HepG2 (cell line): ENCODE results near the gene ZFAND2B. TPM values are rescaled to one million over a fixed set of nuclear protein-coding genes. Genes with fewer than 3 reads are reported as not detected.

ENCODE experiments used
- ATAC-seq: fragments of 200-7000 bp; cut with Tn5 transposase; 3 replicates; pipeline ENCODE4 v1.9.1; 2020; ENCODE audit warnings: mild to moderate bottlenecking, moderate library complexity
- BruUV-seq: library from RNA; stranded (reverse); fragments of 400-500 nt; replicated peaks from 2 replicates; lab custom pipeline; 2021; lab: Mats Ljungman, UMichigan
- CTCF ChIA-PET: fragments of 300-600 bp; formaldehyde crosslinking; extraction: SDS; loops from one replicate; lab custom pipeline; 2021; ENCODE audit warnings: low total read pairs, inconsistent platforms, low intra/inter-chr PET ratio; lab: Yijun Ruan, JAX
- POLR2A ChIA-PET: fragments of 350-600 bp; sonication (Branson Sonifier 250); formaldehyde crosslinking; loops from one replicate; lab custom pipeline; 2020; ENCODE audit warnings: antibody characterized with exemption, inconsistent platforms; lab: Yijun Ruan, JAX
- DNase-seq: peaks from one replicate; pipeline ENCODE4 v3.0.0-alpha.2; 2015; ENCODE audit warnings: low spot score
- FAIRE-seq: peaks from 3 replicates; lab custom pipeline; 2011; peaks lifted over from hg19 to GRCh38; lab: Jason Lieb, UNC
- H2AFZ ChIP-seq: one replicate; pipeline ENCODE4 v1.6.1; 2011; ENCODE audit warnings: low read length, inconsistent platforms
- H3K27ac ChIP-seq: fragments of 300-600 bp; 3 replicates; pipeline ENCODE4 v1.8.0; 2011; ENCODE audit warnings: mixed run types, mild to moderate bottlenecking, mixed read lengths, low read length, inconsistent platforms; ENCODE audit not compliant: insufficient read depth; ENCODE audit errors: extremely low read length
- H3K27me3 ChIP-seq, 2 experiments: fragments of 200-600 bp in 1 of 2; 2 replicates in 1 of 2; 3 replicates in 1 of 2; pipeline versions ENCODE4 v1.6.0 to v1.8.0; 2011; ENCODE audit warnings: low read length in 2 of 2, mild to moderate bottlenecking in 2 of 2, moderate library complexity in 2 of 2, inconsistent platforms in 1 of 2; ENCODE audit not compliant: insufficient read depth in 2 of 2, control insufficient read depth in 1 of 2
- H3K36me3 ChIP-seq, 2 experiments: fragments of 200-600 bp in 1 of 2; replicated peaks in 1 of 2; 2 replicates in 1 of 2; 3 replicates in 1 of 2; pipeline versions ENCODE4 v1.5.1 to v1.8.0; 2011; ENCODE audit warnings: low read length in 2 of 2, inconsistent platforms in 1 of 2; ENCODE audit not compliant: insufficient read depth in 2 of 2, control insufficient read depth in 1 of 2
- H3K4me1 ChIP-seq: 2 replicates; pipeline ENCODE4 v1.5.1; 2012; ENCODE audit warnings: low read length, inconsistent platforms; ENCODE audit not compliant: insufficient read depth
- H3K4me2 ChIP-seq: 2 replicates; pipeline ENCODE4 v1.6.0; 2011; ENCODE audit warnings: low read depth, low read length, inconsistent platforms
- H3K4me3 ChIP-seq, 3 experiments: fragments of 200-600 bp in 1 of 3; sonication (generic), shearing (Covaris generic) in 1 of 3; replicated peaks in 1 of 3; 2 replicates each; pipeline ENCODE4 v1.5.1; 2011 to 2016; ENCODE audit warnings: low read length in 3 of 3, inconsistent platforms in 2 of 3, low read depth in 2 of 3, mild to moderate bottlenecking in 2 of 3, control low read depth in 1 of 3, mixed read lengths in 1 of 3; ENCODE audit not compliant: insufficient read depth in 1 of 3
- H3K79me2 ChIP-seq: one replicate; pipeline ENCODE4 v1.6.1; 2011; ENCODE audit warnings: low read length, inconsistent platforms; ENCODE audit not compliant: insufficient read depth
- H3K9ac ChIP-seq: 2 replicates; pipeline ENCODE4 v1.6.0; 2011; ENCODE audit warnings: mild to moderate bottlenecking, low read depth, low read length, inconsistent platforms; ENCODE audit not compliant: insufficient read depth
- H3K9me3 ChIP-seq: 2 replicates; pipeline ENCODE4 v1.5.1; 2012; ENCODE audit warnings: mild to moderate bottlenecking, low read length
- H4K20me1 ChIP-seq: 2 replicates; pipeline ENCODE4 v1.6.0; 2011; ENCODE audit warnings: inconsistent platforms, mild to moderate bottlenecking, low read length, moderate library complexity; ENCODE audit not compliant: insufficient read depth
- AHDC1 ChIP-seq: sonication (generic); formaldehyde crosslinking; IDR thresholded peaks from 2 replicates; pipeline ENCODE4 v1.5.1; 2020; ENCODE audit warnings: mild to moderate bottlenecking, missing genetic modification reagents, borderline replicate concordance
- CERS6 ChIP-seq: sonication (generic); formaldehyde crosslinking; IDR thresholded peaks from 2 replicates; pipeline ENCODE4 v1.5.0; 2020; ENCODE audit warnings: missing genetic modification reagents
- EED ChIP-seq: sonication (generic); formaldehyde crosslinking; IDR thresholded peaks from 2 replicates; pipeline ENCODE4 v1.5.0; 2020; ENCODE audit warnings: mild to moderate bottlenecking, missing genetic modification reagents
- GLI4 ChIP-seq: sonication (generic); formaldehyde crosslinking; IDR thresholded peaks from 2 replicates; pipeline ENCODE4 v1.5.1; 2020; ENCODE audit warnings: missing genetic modification reagents, mild to moderate bottlenecking, moderate library complexity, borderline replicate concordance
- HNRNPH1 ChIP-seq: fragments of 200-400 bp; formaldehyde crosslinking; optimal IDR thresholded peaks from 2 replicates; pipeline ENCODE3; 2017; ENCODE audit warnings: mild to moderate bottlenecking, low read depth, low read length
- KAT7 ChIP-seq: IDR thresholded peaks from 2 replicates; pipeline ENCODE4 v1.6.1; 2018; ENCODE audit warnings: borderline replicate concordance, missing compliant biosample characterization
- MAZ ChIP-seq, 2 experiments: sonication (generic) in 1 of 2; formaldehyde crosslinking in 1 of 2; IDR thresholded peaks; 2 replicates each; pipeline versions ENCODE4 v1.5.0 to v1.6.1; 2012 to 2020; ENCODE audit warnings: low read depth in 2 of 2, mild to moderate bottlenecking in 2 of 2, borderline replicate concordance in 1 of 2, improper control_type of control experiment in 1 of 2, low read length in 1 of 2, missing genetic modification reagents in 1 of 2, moderate library complexity in 1 of 2
- PAWR ChIP-seq: sonication (generic); formaldehyde crosslinking; IDR thresholded peaks from 2 replicates; pipeline ENCODE4 v1.4.0; 2020; ENCODE audit warnings: missing genetic modification reagents, mild to moderate bottlenecking, borderline replicate concordance
- PAX8 ChIP-seq: sonication (generic); formaldehyde crosslinking; IDR thresholded peaks from 2 replicates; pipeline ENCODE4 v1.8.0; 2022; ENCODE audit warnings: mild to moderate bottlenecking, missing genetic modification reagents, borderline replicate concordance
- SUZ12 ChIP-seq: fragments of 150-350 bp; IDR thresholded peaks from 2 replicates; pipeline ENCODE4 v1.6.1; 2014; ENCODE audit warnings: low read depth, low read length
- ZNF337 ChIP-seq: sonication (generic); formaldehyde crosslinking; IDR thresholded peaks from 2 replicates; pipeline ENCODE4 v1.5.1; 2020; ENCODE audit warnings: missing genetic modification reagents, low read depth, mild to moderate bottlenecking, borderline replicate concordance
- ZNF484 ChIP-seq: sonication (generic); formaldehyde crosslinking; IDR thresholded peaks from 2 replicates; pipeline ENCODE4 v1.5.1; 2020; ENCODE audit warnings: mild to moderate bottlenecking, low read depth, missing genetic modification reagents, borderline replicate concordance
- ZNF605 ChIP-seq: sonication (generic); formaldehyde crosslinking; IDR thresholded peaks from 2 replicates; pipeline ENCODE4 v1.8.0; 2022; ENCODE audit warnings: mild to moderate bottlenecking, missing genetic modification reagents
- ZNF775 ChIP-seq: sonication (generic); formaldehyde crosslinking; IDR thresholded peaks from 2 replicates; pipeline ENCODE4 v1.4.0; 2020; ENCODE audit warnings: missing genetic modification reagents, mild to moderate bottlenecking, moderate library complexity, borderline replicate concordance
- WGBS: methylation state at CpG from one replicate; pipeline ENCODE4 v1.1.6; 2017; ENCODE audit warnings: low lambda C conversion rate; 5-methylcytosine and 5-hydroxymethylcytosine counted together
- in situ Hi-C: cut with HindIII; loops from 2 replicates; pipeline ENCODE4 v1.10.0; 2017; ENCODE audit warnings: low pct_unique_long_range_greater_than_20kb; ENCODE audit not compliant: extremely low pct_ligation_motif_present
- intact Hi-C: fragments of 100-400 bp; cut with micrococcal nuclease; formaldehyde crosslinking; loops from one replicate; pipeline ENCODE4 v1.10.0; 2022; ENCODE audit not compliant: unreplicated experiment
- polyA plus RNA-seq, 8 experiments: library from polyadenylated mRNA; depleted of rRNA in 3 of 8; stranded (reverse) in 7 of 8; unstranded in 1 of 8; fragments of >200 nt; fragmentation: Illumina TruSeq in 4 of 8; extraction: Trizol in 4 of 8; gene quantifications; 2 replicates each; pipeline versions ENCODE4 v1.2.1 to v1.2.3, GENCODE V29; 2011 to 2016; ENCODE audit warnings: low read depth in 4 of 8, missing spikeins in 1 of 8, mixed read lengths in 1 of 8; ENCODE audit not compliant: insufficient read depth in 1 of 8
- total RNA-seq, 5 experiments: library from RNA; depleted of rRNA; stranded (reverse); fragments of >200 nt; fragmentation: Illumina TruSeq; extraction: Trizol; gene quantifications; 2 replicates each; pipeline ENCODE4 v1.2.3, GENCODE V29; 2016; ENCODE audit warnings: low read depth in 1 of 5

The ZFAND2B gene
- total and polyA plus RNA-seq, 2 of the 13 experiments (the other 11 are each of a cell fraction or from before 2014, with no cell fraction given) = 53.3 to 115 TPM

GRCh38 chr2:219205981-219206327 lies 628 bp upstream of the ZFAND2B start:
- in situ Hi-C loops = loop anchor here (5.0 kb wide), 1 partner anchor 34 kb away; the partner anchor contains the start of gene SLC23A3
- DNase-seq = no peak
- TSS peak; percentile 50 for BruUV-seq
- TF ChIP-seq ZNF605 (CRISPR knock-in tag) (no peak), PAX8 (CRISPR knock-in tag) (0 out of 2 replicates have a peak, but pooled peaks have one; percentile 17), MAZ (IDR thresholded peaks at IDR 0.05; ENCODE audit: borderline replicate concordance, low read depth, low read length) (no peak), MAZ (CRISPR knock-in tag; IDR thresholded peaks at IDR 0.05; ENCODE audit: low read depth) (no peak), ZNF484 (CRISPR knock-in tag) (no peak), AHDC1 (CRISPR knock-in tag) (0 out of 2 replicates have a peak, but pooled peaks have one; percentile 9), EED (CRISPR knock-in tag) (no peak), PAWR (CRISPR knock-in tag) (0 out of 2 replicates have a peak, but pooled peaks have one; percentile 65), ZNF775 (CRISPR knock-in tag) (0 out of 2 replicates have a peak, but pooled peaks have one; percentile 70), ZNF337 (CRISPR knock-in tag) (0 out of 2 replicates have a peak, but pooled peaks have one; percentile 9), GLI4 (peak; percentile 21; the same call in 1 of the 2 replicates), KAT7 (CRISPR knock-in tag) (no peak), SUZ12 (no peak), CERS6 (CRISPR knock-in tag) (no peak), HNRNPH1 (no peak)

More at GRCh38 chr2:219205981-219206327, 628 bp upstream of the ZFAND2B start:
- FAIRE-seq (no peak), ATAC-seq (no peak)
- H2AFZ ChIP-seq = no peak overlapping the region
- H3K4me1 ChIP-seq = peaks cover 54% of the 10 kb centered on the region
- H4K20me1 ChIP-seq = no peaks in the 10 kb centered on the region
- intact Hi-C loops = loop anchor here (1.0 kb wide), 2 partner anchors 14 to 23 kb away; partner anchors contain the start of genes ANKZF1 and ATG9A
- H3K36me3 ChIP-seq = peaks cover 7 to 19% of the 10 kb centered on the region in 2 experiments
- 8% methylated on average over 7 of the region's 7 CpGs for WGBS
- H3K79me2 ChIP-seq = peaks cover 6% of the 10 kb centered on the region
- H3K27ac ChIP-seq = peak overlapping the region; percentile 95
- H3K4me2 ChIP-seq = peak overlapping the region; percentile 100
- CTCF ChIA-PET = interaction anchor here (0.9 kb wide), 1 partner anchor 89 kb away, joined by 3 read pairs; no protein-coding TSS in a partner anchor
- peak overlapping the region; percentile 86 for H3K9ac ChIP-seq
- no peaks in the 10 kb centered on the region for H3K9me3 ChIP-seq
- POLR2A ChIA-PET = interaction anchor here (1.0 to 5.6 kb wide), 18 partner anchors 10 to 450 kb away, joined by 3 to 227 read pairs (median 12); partner anchors contain the start of genes ABCB6, ANKZF1, ATG9A and CNPPD1
- H3K27me3 ChIP-seq = no peaks in the 10 kb centered on the region; a peak in 1 of 5 replicates
- H3K4me3 ChIP-seq = peak overlapping the region; percentile 65 to 86 (median 74)
